ENCODE data around the gene CLIC5.

GRCh38 chr6:45920819-45921511 is 94.7 kb downstream of the CLIC5 start:
- no peak for TF ChIP-seq POLR2A (IDR thresholded peaks at IDR 0.05)
- TF ChIP-seq, protein P1, sequence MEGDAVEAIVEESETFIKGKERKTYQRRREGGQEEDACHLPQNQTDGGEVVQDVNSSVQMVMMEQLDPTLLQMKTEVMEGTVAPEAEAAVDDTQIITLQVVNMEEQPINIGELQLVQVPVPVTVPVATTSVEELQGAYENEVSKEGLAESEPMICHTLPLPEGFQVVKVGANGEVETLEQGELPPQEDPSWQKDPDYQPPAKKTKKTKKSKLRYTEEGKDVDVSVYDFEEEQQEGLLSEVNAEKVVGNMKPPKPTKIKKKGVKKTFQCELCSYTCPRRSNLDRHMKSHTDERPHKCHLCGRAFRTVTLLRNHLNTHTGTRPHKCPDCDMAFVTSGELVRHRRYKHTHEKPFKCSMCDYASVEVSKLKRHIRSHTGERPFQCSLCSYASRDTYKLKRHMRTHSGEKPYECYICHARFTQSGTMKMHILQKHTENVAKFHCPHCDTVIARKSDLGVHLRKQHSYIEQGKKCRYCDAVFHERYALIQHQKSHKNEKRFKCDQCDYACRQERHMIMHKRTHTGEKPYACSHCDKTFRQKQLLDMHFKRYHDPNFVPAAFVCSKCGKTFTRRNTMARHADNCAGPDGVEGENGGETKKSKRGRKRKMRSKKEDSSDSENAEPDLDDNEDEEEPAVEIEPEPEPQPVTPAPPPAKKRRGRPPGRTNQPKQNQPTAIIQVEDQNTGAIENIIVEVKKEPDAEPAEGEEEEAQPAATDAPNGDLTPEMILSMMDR (IDR thresholded peaks at IDR 0.05): no peak
